HUES6 (cell line): ENCODE measurements around the gene AGRN.

Source experiments
- H3K27ac ChIP-seq: 2 replicates; pipeline ENCODE4 v1.7.0; 2013; ENCODE audit warnings: low read depth, mild to moderate bottlenecking, low read length, inconsistent platforms
- H3K27me3 ChIP-seq: 2 replicates; pipeline ENCODE4 v1.6.1; 2013; ENCODE audit warnings: low read length; ENCODE audit not compliant: control insufficient read depth, insufficient read depth
- H3K36me3 ChIP-seq: 2 replicates; pipeline ENCODE4 v1.6.1; 2013; ENCODE audit warnings: low read length; ENCODE audit not compliant: control insufficient read depth, insufficient read depth
- H3K4me1 ChIP-seq: 2 replicates; pipeline ENCODE4 v1.6.1; 2013; ENCODE audit warnings: low read length; ENCODE audit not compliant: control insufficient read depth, insufficient read depth
- H3K4me3 ChIP-seq: 2 replicates; pipeline ENCODE4 v1.5.1; 2013; ENCODE audit warnings: low read depth, low read length
- H3K9ac ChIP-seq: one replicate; pipeline ENCODE4 v1.6.1; 2013; ENCODE audit warnings: mild to moderate bottlenecking, low read length
- H3K9me3 ChIP-seq: 2 replicates; pipeline ENCODE4 v1.6.1; 2013; ENCODE audit warnings: low read depth, low read length; ENCODE audit not compliant: control insufficient read depth, insufficient read depth

AGRN gene

DNA sequence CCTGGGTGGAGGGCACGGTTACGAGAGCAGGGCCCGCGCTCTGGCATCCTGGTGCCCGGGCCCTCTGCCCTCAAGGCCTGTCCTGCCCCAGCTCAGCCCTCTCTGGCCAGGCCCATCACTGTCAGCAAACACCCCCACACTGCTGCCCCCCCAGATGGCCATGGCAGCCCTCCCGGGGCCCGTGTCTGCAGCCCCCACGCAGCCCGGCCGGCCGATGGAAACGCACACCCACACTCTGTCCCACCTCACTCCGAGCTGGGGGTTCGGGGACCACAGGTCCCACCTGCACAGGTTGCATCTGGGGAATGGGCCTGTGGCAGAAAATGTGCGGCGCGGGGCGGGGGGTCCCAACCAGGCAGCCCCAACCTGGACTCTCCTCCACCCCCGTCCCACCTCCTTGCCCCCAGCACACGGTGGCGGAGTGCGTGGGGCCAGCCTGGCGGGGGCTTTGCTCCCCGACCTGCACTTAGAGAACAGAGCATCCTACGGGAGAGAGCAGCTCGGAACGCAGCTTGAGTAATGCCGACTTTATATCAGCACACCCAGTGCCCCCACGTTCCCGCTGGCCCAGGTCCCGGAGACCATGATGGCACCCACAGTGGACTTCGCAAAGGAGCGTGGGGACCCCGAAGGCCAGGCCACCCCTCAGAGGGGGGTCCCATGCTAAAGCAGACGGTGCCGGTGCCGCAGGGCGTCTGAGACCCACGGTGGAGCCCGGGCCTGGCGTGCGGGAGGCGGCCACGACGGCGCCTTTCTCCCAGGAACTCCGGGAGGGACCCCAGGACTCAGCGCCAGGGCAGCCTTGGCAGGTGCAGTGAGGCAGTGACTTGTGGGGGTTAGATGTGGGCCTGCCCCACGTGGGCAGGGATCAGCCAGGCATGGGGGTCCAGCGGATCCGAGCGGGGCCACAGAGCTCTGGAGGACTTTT, 61.7 kb downstream of the AGRN start:
- Histone ChIP-seq H3K4me3 (no peak overlapping the region), H3K4me1 (0 out of 2 replicates have a peak, but pooled peaks cover 5% of the 10 kb centered on the region), H3K9ac (no peak overlapping the region), H3K9me3 (no peaks in the 10 kb centered on the region), H3K36me3 (peaks cover 7% of the 10 kb centered on the region), H3K27me3 (peaks cover 6% of the 10 kb centered on the region), H3K27ac (no peak overlapping the region)

DNA sequence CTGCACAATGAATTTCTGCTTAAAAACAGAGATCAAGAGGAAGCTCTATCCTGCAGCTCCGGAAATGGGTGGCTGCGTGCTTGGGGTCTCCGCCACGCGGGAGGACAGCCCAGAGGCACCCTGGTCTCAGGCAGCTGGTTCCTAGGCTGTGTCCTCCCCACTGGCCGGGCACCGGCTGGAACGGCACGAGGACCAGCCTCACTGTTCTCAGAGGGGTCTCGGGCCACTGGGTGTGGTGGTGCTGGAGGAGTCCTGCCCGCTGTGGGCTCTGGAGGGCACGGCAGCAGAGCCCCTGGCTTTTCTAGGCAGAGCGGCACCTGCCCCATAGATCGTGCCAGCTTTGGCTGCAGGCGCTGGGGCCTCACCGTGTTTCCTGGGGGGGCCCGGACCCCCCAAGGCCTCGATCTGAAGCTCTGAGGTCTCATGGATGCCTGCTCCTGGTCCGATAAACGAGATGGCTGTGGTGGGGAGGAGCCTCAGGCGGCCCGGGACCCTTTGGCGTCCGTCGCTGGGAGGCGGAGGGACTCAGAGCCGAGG, 62.4 kb downstream of the AGRN start:
- Histone ChIP-seq H3K27me3 (peaks cover 6% of the 10 kb centered on the region), H3K4me1 (0 out of 2 replicates have a peak, but pooled peaks cover 5% of the 10 kb centered on the region), H3K9me3 (no peaks in the 10 kb centered on the region), H3K36me3 (peaks cover 7% of the 10 kb centered on the region), H3K4me3 (no peak overlapping the region), H3K9ac (no peak overlapping the region), H3K27ac (no peak overlapping the region)

GRCh38 chr1:1082776-1083415, 63.0 kb downstream of the AGRN start:
- H3K9me3 ChIP-seq, result no peaks in the 10 kb centered on the region
- peaks cover 6% of the 10 kb centered on the region for H3K27me3 ChIP-seq
- no peak overlapping the region for H3K27ac ChIP-seq
- no peak overlapping the region for H3K9ac ChIP-seq
- peaks cover 7% of the 10 kb centered on the region for H3K36me3 ChIP-seq
- no peak overlapping the region for H3K4me3 ChIP-seq
- H3K4me1 ChIP-seq, result 0 out of 2 replicates have a peak, but pooled peaks cover 5% of the 10 kb centered on the region

- no peak overlapping the region for H3K27ac ChIP-seq
- H3K9ac ChIP-seq, result no peak overlapping the region
- H3K4me3 ChIP-seq, result no peak overlapping the region
- H3K36me3 ChIP-seq, result peaks cover 7% of the 10 kb centered on the region
- H3K9me3 ChIP-seq, result no peaks in the 10 kb centered on the region
- 0 out of 2 replicates have a peak, but pooled peaks cover 5% of the 10 kb centered on the region for H3K4me1 ChIP-seq
- peaks cover 4% of the 10 kb centered on the region for H3K27me3 ChIP-seq
Observed at GRCh38 chr1:1083416-1084371, 63.8 kb downstream of the AGRN start.

DNA sequence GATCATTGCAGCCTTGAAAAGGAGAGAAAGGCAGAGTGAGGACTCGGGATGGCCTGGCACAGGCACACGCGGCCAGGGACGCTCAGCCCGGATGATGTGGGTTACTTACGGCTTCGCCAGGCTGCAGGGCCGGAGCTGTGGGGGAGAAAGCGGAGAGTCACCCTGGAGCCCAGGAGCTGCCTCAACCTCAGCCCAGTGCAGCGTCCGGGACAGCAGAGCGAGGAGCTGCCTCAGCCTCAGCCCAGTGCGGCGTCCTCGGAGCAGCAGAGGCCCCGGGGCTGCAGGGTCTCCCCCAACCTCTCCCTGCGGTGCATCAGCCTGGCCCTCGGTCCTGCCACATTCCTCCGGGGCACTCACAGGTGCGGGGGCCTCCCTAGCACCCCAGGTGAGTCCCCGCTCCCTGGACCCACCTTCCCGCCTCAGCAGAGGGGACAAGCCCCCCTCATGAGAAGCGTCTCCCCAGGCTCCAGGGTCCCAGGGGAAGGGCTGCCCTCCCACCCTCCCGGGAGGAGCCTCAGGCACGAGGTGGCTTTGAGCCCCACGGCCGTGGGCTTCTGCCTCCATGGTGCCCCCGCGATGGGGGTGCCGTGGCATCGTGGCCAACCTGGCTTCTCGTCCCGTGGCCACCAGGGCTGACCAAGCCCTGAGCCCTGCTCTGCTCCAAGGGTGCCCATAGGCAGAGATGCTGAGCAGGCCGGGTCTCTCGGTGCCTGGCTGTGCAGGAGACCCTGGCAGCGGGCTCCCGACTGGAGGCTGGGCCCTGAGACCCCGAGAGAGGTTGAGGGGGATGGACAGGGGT, 64.7 kb downstream of the AGRN start:
- Histone ChIP-seq H3K27me3 (no peaks in the 10 kb centered on the region), H3K27ac (no peak overlapping the region), H3K36me3 (peaks cover 7% of the 10 kb centered on the region), H3K4me1 (0 out of 2 replicates have a peak, but pooled peaks cover 3% of the 10 kb centered on the region), H3K4me3 (no peak overlapping the region), H3K9me3 (no peaks in the 10 kb centered on the region), H3K9ac (no peak overlapping the region)

DNA sequence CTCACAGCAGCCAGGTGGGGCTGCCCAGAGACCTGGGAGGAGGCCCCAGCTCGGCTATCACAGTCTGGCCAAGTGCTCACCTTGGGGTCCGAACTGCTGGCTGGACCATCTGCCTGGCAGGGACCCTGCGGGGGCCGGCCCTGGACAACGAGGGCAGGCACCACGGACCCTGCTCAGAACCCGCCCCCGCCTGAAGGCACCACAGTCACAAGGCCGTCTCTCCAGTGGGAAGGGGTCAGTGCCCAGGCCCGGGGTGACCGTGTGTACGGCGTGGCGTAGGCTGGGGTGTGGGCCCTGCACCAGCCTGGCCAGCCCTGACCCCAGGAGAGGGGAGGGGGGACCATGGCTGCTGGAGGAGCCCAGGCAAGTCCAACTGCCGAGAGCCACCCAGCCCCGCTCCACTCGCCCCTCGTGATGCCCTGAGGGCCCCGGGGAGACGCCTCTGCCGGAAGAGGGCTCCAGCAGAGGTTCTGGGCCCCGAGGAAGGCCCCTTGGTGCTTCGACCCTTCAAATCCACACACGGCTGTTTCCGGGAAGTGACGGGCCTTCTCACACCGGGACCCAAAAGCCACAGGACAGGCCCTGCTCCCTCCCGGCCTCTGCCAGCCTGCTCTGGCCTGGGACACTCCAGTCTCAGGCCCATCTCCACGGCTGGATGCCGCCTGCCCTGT, 65.4 kb downstream of the AGRN start:
- Histone ChIP-seq H3K9me3 (no peaks in the 10 kb centered on the region), H3K27ac (no peak overlapping the region), H3K9ac (no peak overlapping the region), H3K27me3 (no peaks in the 10 kb centered on the region), H3K36me3 (peaks cover 7% of the 10 kb centered on the region), H3K4me1 (no peaks in the 10 kb centered on the region), H3K4me3 (no peak overlapping the region)

GRCh38 chr1:1085911-1086841, 66.3 kb downstream of the AGRN start:
- Histone ChIP-seq H3K9me3 (no peaks in the 10 kb centered on the region), H3K27me3 (no peaks in the 10 kb centered on the region), H3K27ac (no peak overlapping the region), H3K4me1 (no peaks in the 10 kb centered on the region), H3K36me3 (peaks cover 7% of the 10 kb centered on the region), H3K9ac (no peak overlapping the region), H3K4me3 (no peak overlapping the region)

GRCh38 chr1:1086911-1087341, 67.0 kb downstream of the AGRN start:
- Histone ChIP-seq H3K27me3 (no peaks in the 10 kb centered on the region), H3K4me1 (no peaks in the 10 kb centered on the region), H3K27ac (no peak overlapping the region), H3K9ac (no peak overlapping the region), H3K36me3 (peaks cover 7% of the 10 kb centered on the region), H3K4me3 (no peak overlapping the region), H3K9me3 (no peaks in the 10 kb centered on the region)
